NCI-H524 (cell line): ENCODE measurements around the gene PDCD2L.
"Not testable (repeated sequence)": the region's sequence is repeated elsewhere in the genome, so short reads cannot be mapped to it uniquely, and the experiment has no call there.

Experiments
- DNase-seq, 2 experiments: peaks; one replicate each; lab custom pipeline; 2025; lab: John Stamatoyannopoulos, UW

Gene PDCD2L

DNA sequence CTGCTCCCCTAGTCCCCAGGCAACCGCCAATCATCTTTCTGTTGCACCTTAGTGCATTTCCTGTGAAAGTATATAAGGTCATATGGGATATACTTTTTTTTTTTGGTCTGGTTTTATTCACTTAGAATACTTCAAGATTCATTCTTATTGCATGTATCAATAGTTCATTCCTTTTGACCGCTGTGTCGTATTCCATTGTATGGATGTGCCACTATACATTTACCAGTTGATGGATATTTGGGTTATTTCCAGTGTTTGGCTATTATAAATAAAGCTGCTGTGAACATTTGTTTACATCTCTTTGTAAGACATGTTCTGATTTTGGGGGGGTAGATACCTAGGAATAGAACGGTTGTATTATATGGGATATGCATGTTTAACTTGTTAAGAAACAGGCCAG lies 14.1 kb downstream of the PDCD2L start:
- no peak for DNase-seq

GRCh38 chr19:34426096-34426661 lies 22.0 kb downstream of the PDCD2L start:
- no peak for DNase-seq

DNA sequence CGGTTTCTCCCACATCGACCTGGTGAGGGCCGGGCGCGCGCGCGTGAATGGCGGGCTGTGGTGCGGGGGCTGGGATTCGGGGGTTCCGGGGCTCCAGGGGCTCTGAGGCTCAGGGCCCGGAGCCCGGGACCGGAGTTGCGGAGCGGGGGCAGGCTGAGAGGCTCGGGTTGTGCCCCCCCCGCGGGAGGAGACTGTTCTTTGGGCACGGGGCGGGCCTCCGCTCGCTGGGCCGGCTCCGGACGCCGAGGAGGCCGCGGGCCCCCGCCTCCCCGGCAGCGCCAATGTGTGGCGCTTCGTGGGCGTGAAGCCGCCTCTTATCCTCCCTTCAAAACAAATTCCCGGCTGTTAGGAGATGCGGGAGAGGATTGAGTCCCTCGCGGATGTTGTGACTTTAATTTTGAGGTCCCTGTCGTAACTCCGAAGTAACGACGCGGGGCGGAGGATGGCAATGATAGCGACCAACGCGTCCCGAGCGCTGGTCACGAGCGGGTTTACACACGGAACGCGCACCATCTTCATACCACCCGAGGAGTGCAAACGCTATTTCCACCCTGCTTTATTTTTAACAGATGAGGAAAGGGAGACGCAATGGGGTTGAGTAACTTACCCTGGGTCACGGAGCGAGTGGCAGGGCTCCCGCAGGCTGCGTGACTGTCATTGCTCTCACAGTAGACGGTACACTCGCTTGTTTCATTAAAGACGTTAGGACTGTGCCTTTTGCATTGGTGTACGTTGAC lies 24.5 kb downstream of the PDCD2L start:
- peak in 1 of 2 experiments; percentile 26 for DNase-seq

DNA sequence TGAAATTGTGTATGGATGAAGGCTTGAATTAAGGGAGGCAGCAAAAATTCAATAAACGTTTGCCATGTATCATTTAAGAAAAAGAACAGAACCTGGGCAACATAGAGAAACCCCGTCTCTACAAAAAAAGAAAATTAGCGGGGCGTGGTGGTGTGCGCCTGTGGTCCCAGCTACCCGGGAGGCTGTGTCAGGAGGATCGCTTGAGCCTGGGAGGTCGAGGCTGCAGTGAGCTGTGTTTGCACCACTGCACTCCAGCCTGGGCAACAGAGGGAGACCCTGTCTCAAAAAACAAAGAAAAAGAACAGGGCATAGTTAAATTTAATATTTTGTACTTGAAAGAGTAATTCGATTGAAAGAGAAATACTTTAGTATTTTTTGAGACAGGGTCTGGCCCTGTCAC lies 25.4 kb downstream of the PDCD2L start:
- DNase-seq, result no peak

- DNase-seq, result peak; percentile 11 to 48
These were observed 26.8 kb downstream of the PDCD2L start for GRCh38 chr19:34430738-34431625.

GRCh38 chr19:34431681-34432402 lies 27.6 kb downstream of the PDCD2L start:
- no peak for DNase-seq

GRCh38 chr19:34432797-34433196 lies 28.6 kb downstream of the PDCD2L start:
- DNase-seq, result no peak

- DNase-seq, result no peak
These were observed 32.5 kb downstream of the PDCD2L start for GRCh38 chr19:34436716-34437115.

- no peak for DNase-seq
These were observed 44.0 kb downstream of the PDCD2L start for GRCh38 chr19:34448191-34448590.

DNA sequence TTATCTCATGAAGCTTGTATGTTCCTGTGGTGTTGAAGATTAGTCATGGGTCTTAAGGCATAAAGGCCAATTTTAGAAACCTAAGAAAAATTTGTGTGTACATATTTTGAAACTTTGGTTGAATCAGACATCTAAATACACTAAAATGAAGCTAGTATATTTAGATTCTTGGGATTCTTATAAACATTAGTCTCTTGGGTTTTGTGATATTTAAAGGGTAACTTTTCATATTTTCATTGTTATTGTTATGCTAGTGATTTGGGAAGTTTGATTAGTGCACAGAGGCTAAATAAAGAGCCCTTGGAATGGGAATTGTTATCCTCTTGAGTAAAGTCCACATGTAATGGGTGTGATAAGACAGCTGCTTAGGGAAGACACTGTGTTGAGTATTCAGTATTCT lies 48.5 kb downstream of the PDCD2L start:
- DNase-seq, result no peak

- DNase-seq, result no peak
These were observed 49.9 kb downstream of the PDCD2L start for GRCh38 chr19:34454091-34454490.

DNA sequence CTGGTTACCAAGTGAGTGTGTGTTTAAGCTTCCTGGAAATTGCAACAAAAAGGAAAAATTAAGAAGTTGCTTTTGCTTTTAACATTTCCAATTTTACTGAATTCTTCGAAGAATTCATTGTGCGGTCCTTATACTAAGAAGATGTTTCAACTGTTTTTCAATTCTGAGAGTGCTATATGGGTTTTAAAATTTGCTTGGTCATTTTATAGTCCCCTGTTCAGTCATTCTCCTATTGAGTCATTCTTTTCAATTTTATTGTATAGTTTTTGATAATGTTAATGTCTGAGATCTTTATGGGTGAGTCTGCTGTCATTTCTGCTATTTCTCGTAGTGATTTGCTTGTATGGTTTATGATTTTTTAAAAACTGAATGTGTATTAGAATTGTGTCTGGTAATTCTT lies 50.5 kb downstream of the PDCD2L start:
- no peak for DNase-seq

- DNase-seq, result not testable (repeated sequence)
These were observed 51.7 kb downstream of the PDCD2L start for GRCh38 chr19:34455783-34456480.

DNA sequence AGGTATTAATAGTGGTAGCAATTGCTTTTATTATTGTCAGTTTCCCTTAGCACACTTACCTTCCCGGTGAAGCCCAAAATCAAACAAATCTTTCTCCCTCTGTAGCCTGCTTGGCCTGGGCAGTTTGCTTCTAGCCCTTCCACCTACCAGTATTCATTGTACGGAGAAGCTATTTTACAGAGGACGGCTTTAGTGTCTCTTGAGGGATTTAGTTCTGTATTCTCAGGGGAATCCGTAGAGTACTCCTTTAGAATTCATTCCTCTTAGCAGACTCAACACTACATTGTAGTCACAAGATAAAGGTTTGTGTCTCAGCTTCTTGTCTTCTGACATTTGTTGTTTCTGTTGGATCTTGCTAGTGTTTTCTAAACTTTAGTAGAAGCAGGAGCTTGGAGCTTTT lies 53.2 kb downstream of the PDCD2L start:
- peak in 1 of 2 experiments; percentile 13 for DNase-seq

GRCh38 chr19:34458677-34459076 lies 54.5 kb downstream of the PDCD2L start:
- no peak for DNase-seq

GRCh38 chr19:34459614-34460013 lies 55.4 kb downstream of the PDCD2L start:
- no peak for DNase-seq

DNA sequence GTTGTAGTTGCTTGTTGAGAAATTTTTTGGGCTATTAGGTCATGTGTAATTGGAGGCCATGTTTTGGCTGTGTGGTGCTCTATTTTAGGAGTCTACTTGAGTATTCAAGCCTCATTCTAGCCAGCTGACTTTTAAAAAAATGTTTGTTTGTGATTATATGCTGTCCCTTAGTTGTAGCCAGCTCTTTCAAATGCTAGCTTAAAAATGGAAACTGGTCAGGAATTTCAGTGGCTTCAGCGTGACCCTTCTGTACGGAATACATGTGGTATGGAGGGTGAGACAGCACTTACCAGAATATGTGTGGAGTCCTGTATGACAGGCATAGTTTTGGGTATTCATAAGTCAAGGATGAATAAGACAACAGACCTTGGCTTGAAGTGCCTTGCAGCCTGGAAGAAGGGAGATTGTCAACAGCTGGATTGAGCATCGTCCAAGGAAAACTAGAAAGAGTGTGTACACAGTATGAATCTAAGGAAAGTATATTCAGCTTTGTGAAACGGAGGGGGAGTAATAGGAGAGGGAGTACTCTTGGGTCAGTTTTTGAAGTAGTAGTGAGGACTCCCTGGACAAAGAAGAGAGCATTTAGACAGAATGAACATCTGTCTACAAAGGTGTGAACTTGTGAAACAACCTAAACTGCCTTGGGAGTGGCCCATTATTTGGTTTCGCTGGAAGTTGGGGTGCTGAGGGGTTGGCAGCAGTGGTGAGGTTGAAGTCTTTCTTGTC lies 57.3 kb downstream of the PDCD2L start:
- DNase-seq, result no peak

GRCh38 chr19:34464785-34465184 lies 60.6 kb downstream of the PDCD2L start:
- not testable (repeated sequence) for DNase-seq

DNA sequence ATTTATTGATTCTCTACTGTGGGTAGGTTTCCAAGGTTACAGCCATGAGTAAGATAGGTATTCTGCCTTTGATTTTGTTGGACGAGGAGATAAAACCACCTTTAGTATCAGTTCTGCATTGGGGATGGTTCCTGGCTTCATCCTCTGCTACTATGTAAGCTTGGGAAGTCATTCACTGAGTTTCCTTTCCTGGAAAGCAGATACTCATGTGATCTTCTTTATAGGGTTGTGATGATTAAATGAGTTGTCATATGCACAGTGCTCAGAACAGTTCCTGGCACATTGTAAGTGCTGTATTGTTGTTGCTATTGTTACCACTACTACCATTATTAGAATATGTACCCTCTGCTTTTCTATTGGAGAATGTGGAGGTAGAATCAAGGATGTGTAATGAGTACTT lies 64.2 kb downstream of the PDCD2L start:
- DNase-seq, result no peak

DNA sequence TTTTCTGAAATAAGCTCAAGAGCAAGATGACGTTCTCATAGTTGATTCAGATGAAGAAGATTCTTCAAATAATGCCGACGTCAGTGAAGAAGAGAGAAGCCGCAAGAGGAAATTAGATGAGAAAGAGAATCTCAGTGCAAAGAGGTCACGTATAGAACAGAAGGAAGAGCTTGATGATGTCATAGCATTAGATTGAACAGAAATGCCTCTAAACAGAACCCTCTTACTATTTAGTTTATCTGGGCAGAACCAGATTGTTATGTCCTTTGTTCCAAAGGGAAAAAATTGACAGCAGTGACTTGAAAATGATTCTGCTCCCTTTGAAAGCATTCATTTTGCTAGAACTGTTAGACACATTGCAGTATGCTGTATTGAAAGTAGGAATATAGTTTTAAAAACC lies 64.8 kb downstream of the PDCD2L start:
- DNase-seq, result not testable (repeated sequence)
